ENCODE results near the gene GJD2.

GJD2 gene

DNA sequence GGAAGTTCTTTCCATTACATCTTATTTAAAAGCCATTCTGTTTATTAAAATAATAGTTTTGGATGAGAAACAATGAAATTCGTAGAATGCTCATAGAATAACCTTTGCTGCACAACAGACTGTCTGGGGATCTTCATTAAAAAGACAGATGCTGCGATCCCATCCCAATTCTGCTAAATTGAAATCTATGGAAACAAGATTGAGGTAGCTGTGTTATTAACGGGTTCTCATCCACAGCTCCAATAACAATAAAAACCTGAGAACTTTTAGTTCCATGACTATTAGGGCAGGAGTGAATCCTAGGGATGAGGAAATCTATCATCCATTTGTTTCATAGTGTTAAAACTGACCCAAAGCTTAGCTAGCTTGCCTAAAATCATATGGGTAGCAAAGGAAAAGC lies 2.5 kb upstream of the GJD2 start:
- Mint-ChIP-seq H3K9me3 (no peaks in the 10 kb centered on the region), H3K4me3 (no peak overlapping the region), H3K27me3 (peaks cover 55% of the 10 kb centered on the region), H3K36me3 (ENCODE audit: low read depth) (no peaks in the 10 kb centered on the region), H3K4me1 (ENCODE audit: low read depth) (no peaks in the 10 kb centered on the region), H3K27ac (no peak overlapping the region)
- intact Hi-C loops (cut with micrococcal nuclease): no loop called here

DNA sequence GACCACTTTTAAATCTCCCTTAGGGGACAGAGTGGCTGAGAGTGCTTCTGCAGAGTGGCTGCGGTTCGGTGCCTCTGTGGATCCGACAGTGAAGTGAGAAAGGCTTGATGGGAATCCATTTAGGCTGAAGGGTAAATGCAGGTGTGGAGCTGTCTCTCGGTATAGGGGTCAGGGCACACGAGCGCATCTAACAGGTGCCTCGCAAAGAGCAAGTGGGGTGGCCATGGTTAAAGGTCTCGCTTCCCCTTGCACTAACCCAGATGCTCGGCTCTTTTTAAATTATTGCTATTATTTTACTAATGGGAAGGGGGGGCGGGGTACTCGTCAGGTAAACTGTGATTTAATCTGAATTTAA lies 598 bp upstream of the GJD2 start:
- Mint-ChIP-seq H3K27me3 (peaks cover 53% of the 10 kb centered on the region), H3K4me3 (no peak overlapping the region), H3K4me1 (ENCODE audit: low read depth) (no peaks in the 10 kb centered on the region), H3K36me3 (ENCODE audit: low read depth) (no peaks in the 10 kb centered on the region), H3K27ac (no peak overlapping the region), H3K9me3 (no peaks in the 10 kb centered on the region)
- intact Hi-C loops (cut with micrococcal nuclease): no loop called here

DNA sequence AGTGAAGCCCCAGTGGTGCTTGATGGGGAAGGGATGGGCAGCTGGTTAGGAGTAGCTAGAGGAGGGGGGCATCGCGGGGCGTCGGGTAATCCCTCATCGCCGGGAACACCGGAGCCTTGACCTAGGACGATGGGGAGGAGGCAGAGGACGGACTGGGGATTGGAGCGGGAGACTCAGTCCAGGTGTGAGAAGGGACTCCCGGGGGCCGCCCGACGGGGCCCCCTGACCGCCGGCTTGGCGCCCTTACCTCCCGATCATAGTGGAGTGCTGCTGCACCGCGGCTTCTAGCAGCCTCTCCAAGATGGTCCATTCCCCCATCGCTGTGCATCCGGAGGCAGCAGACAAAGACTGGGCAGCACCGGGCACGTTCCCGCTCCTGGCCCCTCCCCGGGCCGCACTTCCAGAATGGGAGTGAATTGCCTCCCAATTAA lies 612 bp downstream of the GJD2 start:
- Mint-ChIP-seq H3K27ac (no peak overlapping the region), H3K4me3 (no peak overlapping the region), H3K36me3 (ENCODE audit: low read depth) (no peaks in the 10 kb centered on the region), H3K27me3 (peaks cover 51% of the 10 kb centered on the region), H3K4me1 (ENCODE audit: low read depth) (no peaks in the 10 kb centered on the region), H3K9me3 (no peaks in the 10 kb centered on the region)
- intact Hi-C loops (cut with micrococcal nuclease): no loop called here

DNA sequence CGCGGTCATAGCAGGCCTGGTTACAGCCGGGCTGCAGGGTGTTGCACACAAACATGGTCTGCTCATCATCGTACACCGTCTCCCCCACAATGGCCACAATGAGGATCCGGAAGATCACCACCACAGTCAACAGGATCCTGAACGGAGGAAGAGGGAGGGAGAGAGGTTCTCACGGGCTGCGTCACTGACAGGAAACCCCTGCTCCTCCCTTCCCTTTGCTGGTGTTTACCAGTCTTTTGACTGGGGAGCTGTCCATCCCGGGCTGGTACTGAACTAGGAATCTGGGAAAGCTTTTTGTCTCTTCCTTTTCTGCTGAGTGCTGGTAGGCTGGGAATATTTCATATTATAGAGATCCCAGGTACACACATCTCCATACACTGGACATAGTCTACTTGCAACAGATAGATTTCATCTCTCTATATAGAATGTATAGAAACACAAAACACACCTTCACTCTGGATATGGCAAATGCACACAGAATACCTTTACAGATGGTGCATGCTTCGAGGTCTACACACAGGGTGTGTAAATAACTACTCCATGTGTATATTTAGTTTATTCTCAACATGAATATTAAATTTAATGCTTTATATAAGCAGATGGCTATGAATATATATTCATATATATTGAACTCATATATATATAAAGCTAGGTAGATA lies 1.4 kb downstream of the GJD2 start:
- Mint-ChIP-seq H3K27me3 (peaks cover 50% of the 10 kb centered on the region), H3K9me3 (no peaks in the 10 kb centered on the region), H3K36me3 (ENCODE audit: low read depth) (no peaks in the 10 kb centered on the region), H3K27ac (no peak overlapping the region), H3K4me3 (no peak overlapping the region), H3K4me1 (ENCODE audit: low read depth) (no peaks in the 10 kb centered on the region)
- intact Hi-C loops (cut with micrococcal nuclease): no loop called here

DNA sequence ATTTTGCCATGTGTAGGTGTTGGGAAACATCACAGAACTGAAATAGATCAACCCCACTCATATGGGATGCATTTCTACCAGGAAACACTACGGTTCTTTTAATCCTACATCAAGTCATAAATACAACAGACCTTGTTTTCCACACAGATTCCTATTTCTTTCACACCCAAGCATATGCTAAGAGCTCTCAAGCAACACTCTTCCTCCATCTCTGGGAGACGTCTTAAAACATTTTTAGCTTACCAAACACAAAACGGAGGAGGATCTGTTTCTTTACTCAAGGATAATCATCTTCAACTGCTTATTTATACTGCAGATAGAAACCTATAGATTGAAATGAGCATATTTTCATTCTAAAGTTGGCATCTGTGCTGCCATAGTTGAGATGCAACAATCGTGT lies 5.1 kb downstream of the GJD2 start:
- Mint-ChIP-seq H3K27me3 (peaks cover 23% of the 10 kb centered on the region), H3K9me3 (no peaks in the 10 kb centered on the region), H3K36me3 (ENCODE audit: low read depth) (no peaks in the 10 kb centered on the region), H3K4me3 (no peak overlapping the region), H3K4me1 (ENCODE audit: low read depth) (no peaks in the 10 kb centered on the region), H3K27ac (no peak overlapping the region)
- intact Hi-C loops (cut with micrococcal nuclease): no loop called here

DNA sequence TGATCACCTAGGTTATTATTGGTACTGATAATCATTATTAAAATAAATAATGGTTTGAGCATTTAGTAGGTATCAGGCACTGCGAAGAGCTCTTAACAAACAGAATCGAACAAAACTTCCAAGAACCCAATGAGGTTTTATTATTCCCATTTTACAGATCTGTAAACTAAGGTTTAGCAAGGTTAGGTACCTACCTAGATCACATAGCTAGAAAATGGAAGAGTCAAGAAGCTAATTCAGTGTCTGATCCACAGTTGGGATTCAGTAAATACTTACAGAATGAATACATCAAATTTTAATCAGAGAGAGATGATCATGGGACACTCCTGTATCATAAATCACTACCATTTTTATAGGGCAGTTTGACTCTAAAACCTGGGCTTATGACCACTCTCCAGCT lies 15.5 kb downstream of the GJD2 start:
- Mint-ChIP-seq H3K27ac (no peak overlapping the region), H3K36me3 (ENCODE audit: low read depth) (no peaks in the 10 kb centered on the region), H3K27me3 (peaks cover 1% of the 10 kb centered on the region), H3K9me3 (no peaks in the 10 kb centered on the region), H3K4me3 (no peak overlapping the region), H3K4me1 (ENCODE audit: low read depth) (no peaks in the 10 kb centered on the region)
- intact Hi-C loops (cut with micrococcal nuclease): no loop called here

DNA sequence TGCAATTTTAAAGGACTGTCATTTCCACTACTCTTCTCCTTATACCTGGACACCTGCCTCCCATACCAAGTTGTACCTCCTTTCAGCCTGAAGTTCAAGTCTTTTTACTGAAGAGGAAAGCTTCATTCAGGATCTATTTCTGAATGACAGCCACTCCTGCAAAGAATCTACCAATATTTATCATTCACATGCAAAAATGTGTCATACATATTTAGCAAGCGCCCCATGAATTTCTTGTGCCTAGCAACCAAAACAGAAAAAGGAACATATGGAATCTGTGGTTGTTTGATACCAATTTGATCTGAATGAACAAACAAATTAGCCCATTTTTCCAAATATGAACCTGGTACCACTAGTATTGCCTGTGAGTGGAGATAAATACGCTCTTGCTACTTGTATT lies 16.8 kb downstream of the GJD2 start:
- no peaks in the 10 kb centered on the region for H3K4me1 Mint-ChIP-seq (ENCODE audit: low read depth)
- intact Hi-C loops (cut with micrococcal nuclease): no loop called here
- no peak overlapping the region for H3K4me3 Mint-ChIP-seq
- H3K36me3 Mint-ChIP-seq (ENCODE audit: low read depth): no peaks in the 10 kb centered on the region
- no peaks in the 10 kb centered on the region for H3K9me3 Mint-ChIP-seq
- no peak overlapping the region for H3K27ac Mint-ChIP-seq
- H3K27me3 Mint-ChIP-seq: peaks cover 1% of the 10 kb centered on the region

DNA sequence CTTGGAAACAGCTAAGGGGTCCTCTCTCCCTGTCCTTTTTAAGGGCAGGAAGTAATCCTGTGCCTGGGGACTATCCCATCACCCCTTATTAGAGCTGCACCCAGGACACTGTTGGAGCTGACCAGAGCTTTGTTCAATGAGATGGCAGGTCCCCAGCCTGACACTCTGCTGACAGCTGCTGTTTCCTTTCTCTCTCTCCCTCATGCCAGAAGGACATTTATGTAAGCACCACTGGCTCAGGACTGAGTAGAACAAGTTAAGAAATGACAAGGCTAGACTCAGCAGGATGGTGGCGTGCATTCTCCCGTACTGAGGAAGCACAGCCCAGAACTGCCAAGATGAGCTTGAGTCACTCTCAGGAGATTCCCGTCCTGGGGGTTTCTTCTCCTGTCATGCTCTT lies 17.3 kb downstream of the GJD2 start:
- intact Hi-C loops (cut with micrococcal nuclease): no loop called here
- no peaks in the 10 kb centered on the region for H3K36me3 Mint-ChIP-seq (ENCODE audit: low read depth)
- no peak overlapping the region for H3K4me3 Mint-ChIP-seq
- H3K27ac Mint-ChIP-seq: no peak overlapping the region
- peaks cover 1% of the 10 kb centered on the region for H3K27me3 Mint-ChIP-seq
- H3K9me3 Mint-ChIP-seq: no peaks in the 10 kb centered on the region
- no peaks in the 10 kb centered on the region for H3K4me1 Mint-ChIP-seq (ENCODE audit: low read depth)

DNA sequence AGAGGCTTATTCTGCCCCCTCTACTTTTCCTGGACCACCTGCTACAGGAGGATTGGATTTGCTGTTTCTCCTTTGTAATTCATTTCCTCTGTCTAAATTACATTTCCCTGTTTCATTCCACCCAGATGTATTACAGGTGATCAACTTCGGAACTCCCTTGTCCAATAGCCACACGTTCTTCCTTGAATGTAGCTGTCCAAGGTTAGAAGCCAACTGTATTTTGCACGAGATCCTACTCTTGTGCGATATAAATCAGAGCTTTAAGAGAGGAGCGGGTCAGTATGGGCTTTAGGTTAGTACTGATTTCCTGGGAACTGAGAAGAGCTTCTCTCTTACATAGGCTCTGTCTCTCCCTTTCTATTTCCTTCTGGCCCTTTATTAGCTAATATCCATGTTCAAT lies 20.5 kb downstream of the GJD2 start:
- Mint-ChIP-seq H3K27me3 (peaks cover 1% of the 10 kb centered on the region), H3K36me3 (ENCODE audit: low read depth) (no peaks in the 10 kb centered on the region), H3K4me3 (no peak overlapping the region), H3K9me3 (no peaks in the 10 kb centered on the region), H3K4me1 (ENCODE audit: low read depth) (no peaks in the 10 kb centered on the region), H3K27ac (no peak overlapping the region)
- intact Hi-C loops (cut with micrococcal nuclease): no loop called here

DNA sequence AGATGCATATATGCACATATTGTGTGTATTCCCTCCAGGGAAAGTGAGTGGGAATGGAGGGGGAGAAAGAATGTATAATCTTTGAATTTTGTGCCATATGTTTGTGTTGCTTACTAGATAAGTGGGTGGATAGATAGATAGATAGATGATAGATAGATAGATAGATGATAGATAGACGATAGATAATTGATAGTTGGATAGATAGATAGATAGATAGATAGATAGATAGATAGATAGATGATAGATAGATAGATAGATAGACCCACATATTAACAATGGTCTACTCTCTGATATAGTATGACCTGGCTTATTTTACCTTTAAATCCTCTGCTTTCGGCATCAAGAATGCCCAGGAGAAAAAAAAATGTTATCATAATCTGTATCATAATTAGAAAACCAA lies 21.2 kb downstream of the GJD2 start:
- Mint-ChIP-seq H3K27me3 (peaks cover 3% of the 10 kb centered on the region), H3K4me1 (ENCODE audit: low read depth) (no peaks in the 10 kb centered on the region), H3K4me3 (no peak overlapping the region)

DNA sequence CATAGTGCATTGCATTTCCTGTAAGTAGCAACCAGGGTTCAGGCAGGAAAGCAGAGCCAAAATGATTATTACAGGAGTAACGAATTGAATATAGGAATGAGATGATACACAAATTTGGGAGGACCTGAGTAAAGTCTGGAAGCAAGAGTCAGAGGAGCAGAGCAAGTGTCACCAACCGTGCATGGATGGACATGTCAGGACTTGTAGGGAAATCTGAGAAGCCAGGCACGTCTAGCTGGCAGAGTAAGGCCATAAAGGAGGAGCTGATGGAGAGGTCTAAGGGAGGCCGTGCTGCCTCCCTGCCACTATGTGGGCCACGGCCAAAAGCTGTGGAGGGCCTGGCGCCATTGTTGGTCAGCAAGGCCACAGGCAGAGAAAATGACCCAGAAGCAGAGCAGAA lies 22.4 kb downstream of the GJD2 start:
- Mint-ChIP-seq H3K4me3 (no peak overlapping the region), H3K27ac (no peak overlapping the region), H3K4me1 (ENCODE audit: low read depth) (no peaks in the 10 kb centered on the region), H3K27me3 (peaks cover 2% of the 10 kb centered on the region), H3K36me3 (ENCODE audit: low read depth) (no peaks in the 10 kb centered on the region), H3K9me3 (no peaks in the 10 kb centered on the region)
- intact Hi-C loops (cut with micrococcal nuclease): no loop called here

More for the DNA sequence above, 21.2 kb downstream of the GJD2 start:
- Mint-ChIP-seq H3K36me3 (ENCODE audit: low read depth) (no peaks in the 10 kb centered on the region), H3K9me3 (no peaks in the 10 kb centered on the region), H3K27ac (no peak overlapping the region)
- intact Hi-C loops (cut with micrococcal nuclease): no loop called here

DNA sequence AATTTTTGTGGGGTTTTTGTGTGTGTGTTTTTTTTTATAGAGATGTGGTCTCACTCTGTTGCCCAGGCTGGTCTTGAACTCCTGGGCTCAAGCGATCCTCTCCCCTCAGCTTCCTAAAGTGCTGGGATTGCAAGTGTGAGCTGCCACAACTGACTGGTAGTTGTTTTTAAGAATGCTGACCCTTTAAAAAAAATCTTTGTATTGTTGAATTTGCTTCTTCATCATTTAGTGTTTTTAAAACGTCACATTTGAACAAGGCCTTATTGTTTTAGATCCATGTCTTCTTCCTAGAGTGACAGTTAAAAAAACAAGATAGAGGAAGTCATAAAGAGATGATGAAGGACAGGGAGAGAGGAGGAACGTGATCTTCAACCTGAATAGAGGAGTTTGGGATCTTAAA lies 24.1 kb downstream of the GJD2 start:
- Mint-ChIP-seq H3K27ac (no peak overlapping the region), H3K27me3 (peaks cover 1% of the 10 kb centered on the region), H3K9me3 (no peaks in the 10 kb centered on the region), H3K36me3 (ENCODE audit: low read depth) (no peaks in the 10 kb centered on the region), H3K4me3 (no peak overlapping the region), H3K4me1 (ENCODE audit: low read depth) (no peaks in the 10 kb centered on the region)
- intact Hi-C loops (cut with micrococcal nuclease): no loop called here

DNA sequence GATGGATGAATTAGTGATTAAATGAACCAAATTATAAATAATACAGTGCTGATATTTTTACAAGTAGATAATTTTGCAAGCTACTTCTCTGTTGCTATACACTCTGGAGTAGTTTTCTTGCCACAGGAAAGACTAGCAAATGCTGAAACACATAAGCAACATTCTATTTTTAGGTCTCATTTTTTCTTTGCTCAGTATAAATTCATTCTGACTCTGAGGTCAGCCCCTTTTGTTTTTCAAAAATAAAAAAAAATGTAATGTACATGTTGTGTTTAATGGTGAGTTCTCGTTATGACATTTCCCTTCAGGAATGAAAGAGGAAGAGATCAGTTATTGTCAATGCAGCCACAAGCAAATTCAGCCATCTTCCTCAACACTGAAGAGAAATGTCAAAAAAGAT lies 24.9 kb downstream of the GJD2 start:
- intact Hi-C loops (cut with micrococcal nuclease): no loop called here
- Mint-ChIP-seq H3K4me3 (no peak overlapping the region), H3K36me3 (ENCODE audit: low read depth) (no peaks in the 10 kb centered on the region), H3K27ac (no peak overlapping the region), H3K9me3 (no peaks in the 10 kb centered on the region), H3K27me3 (peaks cover 1% of the 10 kb centered on the region), H3K4me1 (ENCODE audit: low read depth) (no peaks in the 10 kb centered on the region)

DNA sequence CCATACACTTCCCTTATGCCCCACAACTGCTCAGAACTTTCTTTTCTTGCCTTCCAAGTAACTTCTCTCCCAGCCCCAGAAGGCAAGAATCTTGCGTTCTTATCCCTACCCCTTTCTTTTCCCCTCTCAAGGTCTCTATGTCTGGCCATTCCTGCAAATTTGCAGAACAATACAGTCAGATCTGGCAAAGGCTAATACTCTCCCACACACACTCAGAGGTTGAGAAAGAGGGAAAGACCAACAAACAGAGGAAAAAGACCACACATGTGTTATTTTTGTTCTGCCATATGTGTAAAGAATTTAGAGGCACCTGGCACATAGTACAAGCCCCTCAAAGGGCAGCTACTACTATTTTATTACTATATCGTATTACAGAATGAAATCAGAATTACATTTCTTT lies 25.7 kb downstream of the GJD2 start:
- Mint-ChIP-seq H3K27ac (no peak overlapping the region), H3K27me3 (peaks cover 1% of the 10 kb centered on the region), H3K9me3 (no peaks in the 10 kb centered on the region), H3K36me3 (ENCODE audit: low read depth) (no peaks in the 10 kb centered on the region), H3K4me3 (no peak overlapping the region), H3K4me1 (ENCODE audit: low read depth) (no peaks in the 10 kb centered on the region)
- intact Hi-C loops (cut with micrococcal nuclease): no loop called here

DNA sequence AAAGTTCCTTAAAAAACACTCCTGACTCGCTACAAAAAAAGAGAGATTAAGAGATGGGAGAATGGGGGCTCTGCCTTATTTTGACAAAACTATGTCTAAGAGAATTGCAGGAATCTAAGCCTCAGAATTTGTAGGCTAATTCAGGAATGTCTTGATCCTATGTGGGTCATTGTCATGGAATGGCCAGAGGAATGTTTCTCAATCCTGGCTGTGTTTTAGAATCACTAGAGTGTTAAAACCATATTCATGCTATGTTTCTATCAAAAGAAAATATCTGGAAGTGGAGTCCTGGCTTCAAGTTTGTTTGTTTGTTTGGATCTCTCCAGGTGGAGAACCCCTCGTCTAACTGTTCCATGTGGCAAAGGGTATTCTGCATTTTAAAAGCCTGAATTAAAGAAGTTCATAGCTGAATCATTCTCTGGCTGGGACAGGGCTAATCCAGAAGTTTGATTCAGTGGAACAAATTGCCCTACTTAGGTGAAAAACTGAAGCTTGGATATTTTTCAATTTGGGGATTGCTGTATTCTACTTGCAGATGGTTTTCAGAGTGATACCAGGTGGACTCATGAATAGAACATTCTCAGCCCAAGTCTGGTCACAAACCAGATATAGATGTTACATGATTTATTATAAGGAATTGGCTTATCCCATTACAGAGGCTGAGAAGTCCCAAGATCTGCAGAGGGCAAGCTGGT lies 28.2 kb downstream of the GJD2 start:
- intact Hi-C loops (cut with micrococcal nuclease): no loop called here
- no peak overlapping the region for H3K27ac Mint-ChIP-seq
- no peaks in the 10 kb centered on the region for H3K4me1 Mint-ChIP-seq (ENCODE audit: low read depth)
- peaks cover 21% of the 10 kb centered on the region for H3K27me3 Mint-ChIP-seq
- no peaks in the 10 kb centered on the region for H3K9me3 Mint-ChIP-seq
- H3K4me3 Mint-ChIP-seq: no peak overlapping the region
- no peaks in the 10 kb centered on the region for H3K36me3 Mint-ChIP-seq (ENCODE audit: low read depth)

Measured in dendritic cell treated with granulocyte-macrophage colony-stimulating factor and Interleukin-4, amounts not matched to agents 40 ng/mL and 50 ng/mL, for 4 days (primary cell).